Measurements from ENCODE around the gene TICRR. TPM values are rescaled to one million over a fixed set of nuclear protein-coding genes. Genes with fewer than 3 reads are reported as not detected.

The TICRR gene
- total and polyA plus RNA-seq, 2 of the 8 experiments (the other 6 are each of a cell fraction or from before 2014, with no cell fraction given) = 13.1 to 34.8 TPM

- Histone ChIP-seq H2BK12ac (ENCODE audit: low read depth, low read length) (no peak overlapping the region), H4K20me1 (replicated peaks in 1 of 2; ENCODE audit: control insufficient read depth in 1 of 2, insufficient read depth in 2 of 2, low read length in 2 of 2) (no peaks in the 10 kb centered on the region), H3K56ac (replicated peaks; ENCODE audit: insufficient read length, low read depth, low read length) (no peak overlapping the region), H2BK5ac (ENCODE audit: low read depth, low read length) (no peak overlapping the region), H3K36me3 (ENCODE audit: control insufficient read depth in 2 of 4, insufficient read depth in 4 of 4, low read length in 3 of 4) (no peaks in the 10 kb centered on the region), H3K27me3 (replicated peaks in 1 of 4; ENCODE audit: control insufficient read depth in 3 of 4, extremely low read depth in 1 of 4, insufficient read depth in 3 of 4, low read length in 3 of 4) (no peaks in the 10 kb centered on the region), H3K14ac (ENCODE audit: insufficient read length) (no peak overlapping the region), H2BK20ac (ENCODE audit: low read length) (no peak overlapping the region), H2AK5ac (ENCODE audit: low read depth, low read length) (no peak overlapping the region), H4K5ac (ENCODE audit: insufficient read length, low read depth, low read length) (no peak overlapping the region), H3K9me3 (ENCODE audit: insufficient read depth in 2 of 2, low read depth in 1 of 2, low read length in 1 of 2) (no peaks in the 10 kb centered on the region), H2BK120ac (replicated peaks; ENCODE audit: low read depth, low read length) (no peak overlapping the region), H3K4me3 (ENCODE audit: extremely low read depth in 1 of 4, insufficient read depth in 2 of 4, low read depth in 3 of 4, low read length in 4 of 4) (no peak overlapping the region), H3K79me1 (ENCODE audit: low read depth, low read length) (no peaks in the 10 kb centered on the region), H3K9ac (replicated peaks in 1 of 4; ENCODE audit: extremely low read depth in 1 of 4, low read depth in 3 of 4, low read length in 3 of 4) (no peak overlapping the region), H3K4ac (replicated peaks; ENCODE audit: insufficient read length, low read depth, low read length) (no peak overlapping the region), H3K23ac (ENCODE audit: insufficient read length) (no peak overlapping the region), H3K18ac (ENCODE audit: extremely low read depth, low read length) (no peak overlapping the region), H2AFZ (ENCODE audit: low read length) (no peak overlapping the region), H4K91ac (replicated peaks; ENCODE audit: insufficient read length, low read length) (no peak overlapping the region), H3K4me2 (ENCODE audit: insufficient read depth in 1 of 2, low read depth in 2 of 2, low read length in 2 of 2) (no peak overlapping the region), H4K8ac (ENCODE audit: extremely low read depth, insufficient read depth, low read length) (no peak overlapping the region), H3K4me1 (replicated peaks in 1 of 4; ENCODE audit: control insufficient read depth in 3 of 4, insufficient read depth in 4 of 4, low read length in 3 of 4) (no peaks in the 10 kb centered on the region), H3K79me2 (ENCODE audit: control insufficient read depth in 1 of 2, insufficient read depth in 2 of 2, low read length in 2 of 2) (no peaks in the 10 kb centered on the region), H3K27ac (ENCODE audit: low read depth, low read length) (no peak overlapping the region), H3K23me2 (ENCODE audit: low read depth, low read length) (no peaks in the 10 kb centered on the region), H2BK15ac (ENCODE audit: low read length) (no peak overlapping the region)
- no peak for DNase-seq (ENCODE audit: low read depth in 1 of 2, low spot score in 2 of 2)
- 87% methylated on average over 5 of the region's 5 CpGs; no CpG with 5 or more reads in 1 of the 2 experiments for WGBS, 2 experiments (ENCODE audit: extremely low coverage in 1 of 2, insufficient coverage in 1 of 2, insufficient read length in 1 of 2, insufficient replicate concordance in 2 of 2, low coverage in 1 of 2, low lambda C conversion rate in 2 of 2, missing lambda C conversion rate in 1 of 2)
- POLR2A ChIA-PET (ENCODE audit: partially characterized antibody) = interaction anchor here (1.2 kb wide), 1 partner anchor 15 kb away, joined by 4 read pairs; the partner anchor contains the start of gene TICRR
- FAIRE-seq = no peak
- no peak for TF ChIP-seq TCF12 (IDR thresholded peaks at IDR 0.05; ENCODE audit: low read depth, low read length)
- no peak for TF ChIP-seq POLR2AphosphoS5 (IDR thresholded peaks at IDR 0.05; ENCODE audit: low read depth, low read length)
- no peak for TF ChIP-seq SIRT6 (IDR thresholded peaks at IDR 0.05; ENCODE audit: low read length)
- no peak for TF ChIP-seq GABPA (IDR thresholded peaks at IDR 0.05; ENCODE audit: borderline replicate concordance, insufficient read depth, low read length)
- no peak for TF ChIP-seq PHF8 (conservative IDR thresholded peaks at IDR 0.05; ENCODE audit: low read depth, low read length)
- TF ChIP-seq HDAC6 (IDR thresholded peaks at IDR 0.05; ENCODE audit: low read depth, low read length) = no peak
- TF ChIP-seq TEAD4 (IDR thresholded peaks at IDR 0.05; ENCODE audit: low read depth, low read length) = no peak
- CTCF ChIA-PET (ENCODE audit: partially characterized antibody) = interaction anchor here (1.0 to 5.1 kb wide), 5 partner anchors 13 to 130 kb away, joined by 3 to 32 read pairs (median 4); partner anchors contain the start of gene RHCG
Measured at GRCh38 chr15:89559769-89560264, 15.5 kb upstream of the TICRR start.
